HepG2 (cell line): ENCODE results near the gene XIAP. TPM values are rescaled to one million over a fixed set of nuclear protein-coding genes. Genes with fewer than 3 reads are reported as not detected.

Experiments
- AKAP8 ChIP-seq: sonication (generic); formaldehyde crosslinking; IDR thresholded peaks from 2 replicates; pipeline ENCODE4 v1.5.1; 2020; ENCODE audit warnings: mild to moderate bottlenecking, missing genetic modification reagents
- DRAP1 ChIP-seq: IDR thresholded peaks from 2 replicates; pipeline ENCODE4 v1.6.1; 2016; ENCODE audit warnings: missing genetic modification reagents, missing compliant biosample characterization
- ETV5 ChIP-seq: IDR thresholded peaks from 2 replicates; pipeline ENCODE4 v1.6.1; 2018; ENCODE audit warnings: missing biosample characterization, missing genetic modification reagents, inconsistent platforms, borderline replicate concordance
- FOSL2 ChIP-seq: sonication (generic); formaldehyde crosslinking; IDR thresholded peaks from 2 replicates; pipeline ENCODE4 v1.4.0; 2020; ENCODE audit warnings: missing genetic modification reagents
- FOXO1 ChIP-seq: sonication (generic); formaldehyde crosslinking; IDR thresholded peaks from 2 replicates; pipeline ENCODE4 v1.4.0; 2020; ENCODE audit warnings: missing genetic modification reagents
- HDAC1 ChIP-seq: sonication (generic); formaldehyde crosslinking; IDR thresholded peaks from 2 replicates; pipeline ENCODE4 v1.5.1; 2020; ENCODE audit warnings: mild to moderate bottlenecking, missing genetic modification reagents
- HNF4A ChIP-seq: sonication (generic); formaldehyde crosslinking; IDR thresholded peaks from 2 replicates; pipeline ENCODE4 v1.4.0; 2020; ENCODE audit warnings: missing genetic modification reagents
- JUNB ChIP-seq: sonication (generic); formaldehyde crosslinking; IDR thresholded peaks from 2 replicates; pipeline ENCODE4 v1.8.0; 2022; ENCODE audit warnings: missing genetic modification reagents, mild to moderate bottlenecking, borderline replicate concordance
- MED1 ChIP-seq: sonication (generic); formaldehyde crosslinking; IDR thresholded peaks from 2 replicates; pipeline ENCODE4 v1.4.0; 2020; ENCODE audit warnings: missing genetic modification reagents
- NCOA2 ChIP-seq: sonication (generic); formaldehyde crosslinking; IDR thresholded peaks from 2 replicates; pipeline ENCODE4 v1.8.0; 2022; ENCODE audit warnings: inconsistent platforms
- RCOR2 ChIP-seq: IDR thresholded peaks from 2 replicates; pipeline ENCODE4 v1.6.1; 2016; ENCODE audit warnings: missing biosample characterization, missing genetic modification reagents
- SKI ChIP-seq: fragments of 450-650 bp; IDR thresholded peaks from one replicate; pipeline ENCODE4 v1.6.1; 2018; ENCODE audit warnings: mild to moderate bottlenecking; ENCODE audit not compliant: partially characterized antibody
- SMARCE1 ChIP-seq: fragments of 450-650 bp; IDR thresholded peaks from 2 replicates; pipeline ENCODE4 v1.6.1; 2017; ENCODE audit warnings: borderline replicate concordance
- SOX13 ChIP-seq, 3 experiments: fragments of 450-650 bp in 1 of 3; sonication (generic) in 1 of 3; formaldehyde crosslinking in 1 of 3; IDR thresholded peaks in 2 of 3; conservative IDR thresholded peaks in 1 of 3; 2 replicates each; pipeline versions ENCODE4 v1.5.0 to v1.6.1; 2016 to 2020; ENCODE audit warnings: antibody characterized with exemption in 1 of 3, mild to moderate bottlenecking in 1 of 3, missing compliant biosample characterization in 1 of 3, missing genetic modification reagents in 1 of 3, moderate library complexity in 1 of 3
- ZBTB26 ChIP-seq: IDR thresholded peaks from 2 replicates; pipeline ENCODE4 v1.6.1; 2016; ENCODE audit warnings: missing compliant biosample characterization, missing genetic modification reagents, borderline replicate concordance
- ZBTB34 ChIP-seq: sonication (generic); formaldehyde crosslinking; IDR thresholded peaks from 2 replicates; pipeline ENCODE4 v1.8.0; 2022; ENCODE audit warnings: mild to moderate bottlenecking, missing genetic modification reagents
- ZKSCAN5 ChIP-seq: sonication (generic); formaldehyde crosslinking; IDR thresholded peaks from 2 replicates; pipeline ENCODE4 v1.5.1; 2020; ENCODE audit warnings: mild to moderate bottlenecking, missing genetic modification reagents
- ZNF331 ChIP-seq: sonication (generic); formaldehyde crosslinking; IDR thresholded peaks from 2 replicates; pipeline ENCODE4 v1.4.0; 2020; ENCODE audit warnings: missing genetic modification reagents
- ZNF609 ChIP-seq: sonication (generic); formaldehyde crosslinking; IDR thresholded peaks from 2 replicates; pipeline ENCODE4 v1.4.0; 2020; ENCODE audit warnings: mild to moderate bottlenecking, missing genetic modification reagents, borderline replicate concordance
- ZNF616 ChIP-seq: sonication (generic); formaldehyde crosslinking; IDR thresholded peaks from 2 replicates; pipeline ENCODE4 v1.5.0; 2020; ENCODE audit warnings: low read depth, mild to moderate bottlenecking, missing genetic modification reagents
- polyA plus RNA-seq, 8 experiments: library from polyadenylated mRNA; depleted of rRNA in 3 of 8; stranded (reverse) in 7 of 8; unstranded in 1 of 8; fragments of >200 nt; fragmentation: Illumina TruSeq in 4 of 8; extraction: Trizol in 4 of 8; gene quantifications; 2 replicates each; pipeline versions ENCODE4 v1.2.1 to v1.2.3, GENCODE V29; 2011 to 2016; ENCODE audit warnings: low read depth in 4 of 8, missing spikeins in 1 of 8, mixed read lengths in 1 of 8; ENCODE audit not compliant: insufficient read depth in 1 of 8
- total RNA-seq, 5 experiments: library from RNA; depleted of rRNA; stranded (reverse); fragments of >200 nt; fragmentation: Illumina TruSeq; extraction: Trizol; gene quantifications; 2 replicates each; pipeline ENCODE4 v1.2.3, GENCODE V29; 2016; ENCODE audit warnings: low read depth in 1 of 5

Gene XIAP
- total and polyA plus RNA-seq, 2 of the 13 experiments (the other 11 are each of a cell fraction or from before 2014, with no cell fraction given): 12.9 to 29.5 TPM

- no peak for TF ChIP-seq ZNF616 (CRISPR knock-in tag)
- TF ChIP-seq ZBTB26 (CRISPR knock-in tag): no peak
- no peak for TF ChIP-seq SOX13 (IDR thresholded peaks at IDR 0.05)
- peak in 1 of 2 experiments; percentile 46; a peak in 1 of 4 replicates for TF ChIP-seq SOX13 (CRISPR knock-in tag; conservative IDR thresholded peaks at IDR 0.05 in 1 of 2, IDR thresholded peaks at IDR 0.05 in 1 of 2)
- TF ChIP-seq ZBTB34: no peak; the same call in 1 of the 2 replicates
- 0 out of 2 replicates have a peak, but pooled peaks have one; percentile 33 for TF ChIP-seq FOXO1 (CRISPR knock-in tag)
- TF ChIP-seq ZNF331 (CRISPR knock-in tag): 0 out of 2 replicates have a peak, but pooled peaks have one; percentile 17
- TF ChIP-seq NCOA2 (CRISPR knock-in tag): 0 out of 2 replicates have a peak, but pooled peaks have one; percentile 62
- TF ChIP-seq JUNB (CRISPR knock-in tag): no peak
- TF ChIP-seq SKI: peak; percentile 40
- TF ChIP-seq SMARCE1: no peak
- TF ChIP-seq MED1: peak; percentile 83
- peak; percentile 55 for TF ChIP-seq FOSL2 (CRISPR knock-in tag)
- TF ChIP-seq HDAC1 (CRISPR knock-in tag): 0 out of 2 replicates have a peak, but pooled peaks have one; percentile 26
- TF ChIP-seq RCOR2 (CRISPR knock-in tag): no peak
- TF ChIP-seq HNF4A (CRISPR knock-in tag): peak; percentile 72
- peak; percentile 74; the same call in 1 of the 2 replicates for TF ChIP-seq ZKSCAN5 (CRISPR knock-in tag)
- 0 out of 2 replicates have a peak, but pooled peaks have one; percentile 60 for TF ChIP-seq ZNF609 (CRISPR knock-in tag)
- TF ChIP-seq ETV5 (CRISPR knock-in tag): peak; percentile 67; the same call in 1 of the 2 replicates
- TF ChIP-seq DRAP1 (CRISPR knock-in tag): 0 out of 2 replicates have a peak, but pooled peaks have one; percentile 18
- no peak for TF ChIP-seq AKAP8 (CRISPR knock-in tag)
Measured at GRCh38 chrX:123830309-123830708, 29.5 kb upstream of the XIAP start (continued).
